Measurements from ENCODE around the gene CREB3L2. TPM values are rescaled to one million over a fixed set of nuclear protein-coding genes. Genes with fewer than 3 reads are reported as not detected.

The CREB3L2 gene
- total and polyA plus RNA-seq, 2 of the 13 experiments (the other 11 are each of a cell fraction or from before 2014, with no cell fraction given) = 22.1 to 41.1 TPM

DNA sequence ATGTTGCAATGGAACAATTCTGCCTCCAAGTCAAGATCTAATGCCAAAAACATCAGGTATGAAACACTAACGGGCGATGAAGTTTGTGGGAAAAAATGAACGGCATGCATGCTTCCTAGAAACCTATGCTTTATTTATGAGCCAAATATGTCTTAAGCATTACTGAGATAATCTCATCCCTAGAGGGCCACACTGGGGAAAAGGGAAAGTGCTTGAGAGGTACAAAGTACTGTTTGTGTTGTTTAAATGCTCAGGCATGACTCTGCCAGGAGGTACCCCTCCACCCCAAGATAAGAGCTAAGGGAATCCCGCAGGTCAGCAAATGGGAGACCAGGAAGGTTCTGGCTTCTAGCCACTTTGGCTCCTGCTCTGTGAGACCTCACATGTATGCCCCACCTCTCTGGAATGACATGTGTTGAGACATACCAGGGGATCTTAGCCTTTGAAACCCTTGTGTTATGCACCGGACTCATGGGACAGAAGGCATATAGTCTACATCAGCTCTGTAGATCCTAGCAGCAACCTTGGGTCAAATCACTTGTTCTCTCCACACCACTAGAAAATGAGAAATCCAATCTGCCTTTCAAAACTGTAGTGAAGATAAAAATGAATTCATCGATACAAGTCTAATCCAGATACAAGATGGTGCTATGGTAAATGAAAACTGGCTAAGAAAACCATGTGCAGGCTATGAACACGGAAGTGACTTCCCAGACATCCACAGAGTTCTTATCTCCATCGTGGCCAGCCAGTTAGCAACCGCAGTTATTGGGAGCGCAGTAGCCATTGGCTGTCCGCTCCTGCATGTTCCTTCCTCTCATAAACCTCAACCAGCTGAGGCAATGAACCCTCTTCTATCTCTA, 61.0 kb downstream of the CREB3L2 start (continued):
- peak; percentile 40 for TF ChIP-seq RBM22 (optimal IDR thresholded peaks at IDR 0.05; ENCODE audit: low read length)
- TF ChIP-seq, protein P1, sequence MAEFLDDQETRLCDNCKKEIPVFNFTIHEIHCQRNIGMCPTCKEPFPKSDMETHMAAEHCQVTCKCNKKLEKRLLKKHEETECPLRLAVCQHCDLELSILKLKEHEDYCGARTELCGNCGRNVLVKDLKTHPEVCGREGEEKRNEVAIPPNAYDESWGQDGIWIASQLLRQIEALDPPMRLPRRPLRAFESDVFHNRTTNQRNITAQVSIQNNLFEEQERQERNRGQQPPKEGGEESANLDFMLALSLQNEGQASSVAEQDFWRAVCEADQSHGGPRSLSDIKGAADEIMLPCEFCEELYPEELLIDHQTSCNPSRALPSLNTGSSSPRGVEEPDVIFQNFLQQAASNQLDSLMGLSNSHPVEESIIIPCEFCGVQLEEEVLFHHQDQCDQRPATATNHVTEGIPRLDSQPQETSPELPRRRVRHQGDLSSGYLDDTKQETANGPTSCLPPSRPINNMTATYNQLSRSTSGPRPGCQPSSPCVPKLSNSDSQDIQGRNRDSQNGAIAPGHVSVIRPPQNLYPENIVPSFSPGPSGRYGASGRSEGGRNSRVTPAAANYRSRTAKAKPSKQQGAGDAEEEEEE (CRISPR knock-in tag; IDR thresholded peaks at IDR 0.05; ENCODE audit: borderline replicate concordance) = no peak
- TF ChIP-seq IKZF1 (IDR thresholded peaks at IDR 0.05) = no peak
- peak; percentile 55; the same call in 1 of the 2 replicates for TF ChIP-seq HDAC1 (CRISPR knock-in tag; IDR thresholded peaks at IDR 0.05)
- TF ChIP-seq, protein P2, sequence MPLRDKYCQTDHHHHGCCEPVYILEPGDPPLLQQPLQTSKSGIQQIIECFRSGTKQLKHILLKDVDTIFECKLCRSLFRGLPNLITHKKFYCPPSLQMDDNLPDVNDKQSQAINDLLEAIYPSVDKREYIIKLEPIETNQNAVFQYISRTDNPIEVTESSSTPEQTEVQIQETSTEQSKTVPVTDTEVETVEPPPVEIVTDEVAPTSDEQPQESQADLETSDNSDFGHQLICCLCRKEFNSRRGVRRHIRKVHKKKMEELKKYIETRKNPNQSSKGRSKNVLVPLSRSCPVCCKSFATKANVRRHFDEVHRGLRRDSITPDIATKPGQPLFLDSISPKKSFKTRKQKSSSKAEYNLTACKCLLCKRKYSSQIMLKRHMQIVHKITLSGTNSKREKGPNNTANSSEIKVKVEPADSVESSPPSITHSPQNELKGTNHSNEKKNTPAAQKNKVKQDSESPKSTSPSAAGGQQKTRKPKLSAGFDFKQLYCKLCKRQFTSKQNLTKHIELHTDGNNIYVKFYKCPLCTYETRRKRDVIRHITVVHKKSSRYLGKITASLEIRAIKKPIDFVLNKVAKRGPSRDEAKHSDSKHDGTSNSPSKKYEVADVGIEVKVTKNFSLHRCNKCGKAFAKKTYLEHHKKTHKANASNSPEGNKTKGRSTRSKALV (CRISPR knock-in tag; IDR thresholded peaks at IDR 0.05) = no peak
- TF ChIP-seq ATF1 (CRISPR knock-in tag; IDR thresholded peaks at IDR 0.05) = no peak
- no peak for TF ChIP-seq EHMT2 (IDR thresholded peaks at IDR 0.05; ENCODE audit: borderline replicate concordance, low read depth, low read length)
- TF ChIP-seq NFIC (IDR thresholded peaks at IDR 0.05; ENCODE audit: low read length) = no peak
- TF ChIP-seq ZNF12 (CRISPR knock-in tag; IDR thresholded peaks at IDR 0.05) = no peak
- 0 out of 2 replicates have a peak, but pooled peaks have one; percentile 8 for TF ChIP-seq RXRB (CRISPR knock-in tag; IDR thresholded peaks at IDR 0.05; ENCODE audit: borderline replicate concordance)
- TF ChIP-seq RBM39 (IDR thresholded peaks at IDR 0.05; ENCODE audit: low read depth, low read length, poor library complexity, severe bottlenecking) = no peak
- TF ChIP-seq, protein P3, sequence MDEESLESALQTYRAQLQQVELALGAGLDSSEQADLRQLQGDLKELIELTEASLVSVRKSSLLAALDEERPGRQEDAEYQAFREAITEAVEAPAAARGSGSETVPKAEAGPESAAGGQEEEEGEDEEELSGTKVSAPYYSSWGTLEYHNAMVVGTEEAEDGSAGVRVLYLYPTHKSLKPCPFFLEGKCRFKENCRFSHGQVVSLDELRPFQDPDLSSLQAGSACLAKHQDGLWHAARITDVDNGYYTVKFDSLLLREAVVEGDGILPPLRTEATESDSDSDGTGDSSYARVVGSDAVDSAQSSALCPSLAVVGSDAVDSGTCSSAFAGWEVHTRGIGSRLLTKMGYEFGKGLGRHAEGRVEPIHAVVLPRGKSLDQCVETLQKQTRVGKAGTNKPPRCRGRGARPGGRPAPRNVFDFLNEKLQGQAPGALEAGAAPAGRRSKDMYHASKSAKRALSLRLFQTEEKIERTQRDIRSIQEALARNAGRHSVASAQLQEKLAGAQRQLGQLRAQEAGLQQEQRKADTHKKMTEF (CRISPR knock-in tag; IDR thresholded peaks at IDR 0.05) = peak; percentile 50; the same call in 1 of the 2 replicates
- TF ChIP-seq CBX1 (IDR thresholded peaks at IDR 0.05; ENCODE audit: low read depth) = no peak
- no peak for TF ChIP-seq ZNF75D (CRISPR knock-in tag; IDR thresholded peaks at IDR 0.05; ENCODE audit: borderline replicate concordance)
- TF ChIP-seq ZNF33A (CRISPR knock-in tag; IDR thresholded peaks at IDR 0.05; ENCODE audit: borderline replicate concordance) = no peak
- TF ChIP-seq, protein P4, sequence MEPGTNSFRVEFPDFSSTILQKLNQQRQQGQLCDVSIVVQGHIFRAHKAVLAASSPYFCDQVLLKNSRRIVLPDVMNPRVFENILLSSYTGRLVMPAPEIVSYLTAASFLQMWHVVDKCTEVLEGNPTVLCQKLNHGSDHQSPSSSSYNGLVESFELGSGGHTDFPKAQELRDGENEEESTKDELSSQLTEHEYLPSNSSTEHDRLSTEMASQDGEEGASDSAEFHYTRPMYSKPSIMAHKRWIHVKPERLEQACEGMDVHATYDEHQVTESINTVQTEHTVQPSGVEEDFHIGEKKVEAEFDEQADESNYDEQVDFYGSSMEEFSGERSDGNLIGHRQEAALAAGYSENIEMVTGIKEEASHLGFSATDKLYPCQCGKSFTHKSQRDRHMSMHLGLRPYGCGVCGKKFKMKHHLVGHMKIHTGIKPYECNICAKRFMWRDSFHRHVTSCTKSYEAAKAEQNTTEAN (CRISPR knock-in tag; conservative IDR thresholded peaks at IDR 0.05) = no peak
- no peak for TF ChIP-seq ZMAT3 (CRISPR knock-in tag; conservative IDR thresholded peaks at IDR 0.05)
- no peak for TF ChIP-seq SALL2 (CRISPR knock-in tag; IDR thresholded peaks at IDR 0.05)
- TF ChIP-seq FOSL2 (CRISPR knock-in tag; IDR thresholded peaks at IDR 0.05) = peak; percentile 47; the same call in 1 of the 2 replicates
- TF ChIP-seq ZKSCAN8 (CRISPR knock-in tag; IDR thresholded peaks at IDR 0.05; ENCODE audit: borderline replicate concordance) = no peak
- TF ChIP-seq ZNF747 (CRISPR knock-in tag; IDR thresholded peaks at IDR 0.05; ENCODE audit: borderline replicate concordance) = no peak
- TF ChIP-seq NAIF1 (CRISPR knock-in tag; IDR thresholded peaks at IDR 0.05; ENCODE audit: borderline replicate concordance) = no peak
- TF ChIP-seq, protein P5, sequence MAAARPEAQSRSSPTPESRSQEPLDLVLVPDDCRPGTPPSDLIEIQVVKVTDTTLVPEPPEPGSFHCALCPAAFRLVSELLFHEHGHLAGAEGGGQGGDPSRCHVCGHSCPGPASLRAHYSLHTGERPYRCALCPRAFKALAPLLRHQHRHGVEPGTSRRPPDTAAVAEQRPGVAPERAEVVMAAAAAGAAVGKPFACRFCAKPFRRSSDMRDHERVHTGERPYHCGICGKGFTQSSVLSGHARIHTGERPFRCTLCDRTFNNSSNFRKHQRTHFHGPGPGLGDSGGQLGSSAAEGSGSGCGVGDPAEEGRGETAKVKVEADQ (CRISPR knock-in tag; IDR thresholded peaks at IDR 0.05; ENCODE audit: borderline replicate concordance) = no peak
